ENCODE data around the gene WDR18.

Gene WDR18

GRCh38 chr19:966485-967088 is 17.6 kb upstream of the WDR18 start:
- H3K4me3 ChIP-seq (ENCODE audit: low read depth, low read length): no peak overlapping the region
- no peak for TF ChIP-seq CTCF (IDR thresholded peaks at IDR 0.05; ENCODE audit: low read depth, low read length)
- in situ Hi-C loops (cut with HindIII; ENCODE audit: low sequenced_read_pairs): no loop called here
- DNase-seq (ENCODE audit: low read depth, low spot score): no peak

DNA sequence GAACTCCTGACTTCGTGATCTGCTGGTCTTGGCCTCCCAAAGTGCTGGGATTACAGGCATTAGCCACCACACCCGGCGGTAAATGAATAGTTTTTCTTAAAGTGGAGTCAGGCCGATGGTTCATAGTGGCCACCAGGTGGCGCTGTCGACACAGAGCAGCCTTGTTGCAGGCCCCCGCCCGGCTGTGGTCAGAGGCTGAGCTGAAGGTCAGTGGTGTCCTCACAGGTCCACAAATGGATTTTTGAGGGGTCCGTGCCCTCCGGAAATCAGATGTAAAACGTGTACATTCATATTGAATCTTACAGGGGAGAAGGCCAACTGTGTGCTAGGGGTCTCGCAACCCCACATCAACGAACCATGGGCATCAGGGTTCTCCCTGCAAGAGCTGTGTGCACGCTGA is 13.4 kb upstream of the WDR18 start:
- in situ Hi-C loops (cut with HindIII; ENCODE audit: low sequenced_read_pairs): no loop called here
- no peak for DNase-seq (ENCODE audit: low read depth, low spot score)
- peak; percentile 60 for TF ChIP-seq CTCF (IDR thresholded peaks at IDR 0.05; ENCODE audit: low read depth, low read length)

GRCh38 chr19:971795-972194 is 12.3 kb upstream of the WDR18 start:
- DNase-seq (ENCODE audit: low read depth, low spot score): no peak

More for the DNA sequence above, 13.4 kb upstream of the WDR18 start:
- no peak overlapping the region for H3K4me3 ChIP-seq (ENCODE audit: low read depth, low read length)

GRCh38 chr19:972281-972680 is 11.9 kb upstream of the WDR18 start:
- TF ChIP-seq CTCF (IDR thresholded peaks at IDR 0.05; ENCODE audit: low read depth, low read length): no peak
- in situ Hi-C loops (cut with HindIII; ENCODE audit: low sequenced_read_pairs): no loop called here
- DNase-seq (ENCODE audit: low read depth, low spot score): no peak
- H3K4me3 ChIP-seq (ENCODE audit: low read depth, low read length): no peak overlapping the region

More at GRCh38 chr19:971795-972194, 12.3 kb upstream of the WDR18 start:
- in situ Hi-C loops (cut with HindIII; ENCODE audit: low sequenced_read_pairs): no loop called here
- TF ChIP-seq CTCF (IDR thresholded peaks at IDR 0.05; ENCODE audit: low read depth, low read length): no peak
- no peak overlapping the region for H3K4me3 ChIP-seq (ENCODE audit: low read depth, low read length)

DNA sequence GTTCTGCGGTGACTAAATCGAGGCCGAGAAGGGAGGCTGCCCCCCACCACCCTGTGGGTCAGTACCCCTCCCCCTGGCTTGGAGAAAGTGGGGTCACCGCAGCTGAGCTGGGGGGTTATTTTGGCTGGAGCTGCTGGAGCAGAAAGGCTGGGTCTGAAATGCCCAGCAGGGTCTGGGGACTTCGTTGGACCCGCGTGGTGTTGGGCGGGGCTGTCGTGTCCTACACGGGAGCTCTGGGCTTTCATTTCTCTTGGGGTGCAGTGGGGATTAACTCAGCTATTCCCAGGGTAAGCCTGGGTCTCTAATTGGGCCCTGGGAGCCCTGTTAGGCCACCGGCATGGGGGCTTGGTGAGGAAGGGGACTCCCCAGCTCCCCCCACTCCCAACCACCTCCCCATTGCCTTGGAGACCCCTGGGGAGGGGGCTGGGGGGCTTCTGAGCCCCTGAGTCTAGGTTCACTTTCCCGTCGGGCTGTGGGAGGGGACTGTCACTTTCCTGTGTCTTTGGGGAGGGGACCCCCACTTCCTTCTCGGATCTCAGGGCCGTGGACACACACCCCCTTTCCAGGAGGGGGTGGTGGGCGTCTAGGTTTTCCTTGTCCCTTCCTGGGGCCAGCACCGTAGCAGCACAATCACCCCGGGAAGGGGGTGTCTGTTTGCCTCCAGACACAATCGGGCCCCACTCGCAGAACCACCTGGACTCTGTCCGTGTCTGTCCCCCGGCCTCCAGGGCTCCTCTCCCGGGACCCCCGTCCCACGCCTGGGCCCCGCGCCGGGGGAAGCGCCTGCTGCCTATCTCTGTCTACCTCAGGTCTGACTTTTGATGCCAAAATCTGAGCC is 10.2 kb upstream of the WDR18 start:
- no peak for TF ChIP-seq CTCF (IDR thresholded peaks at IDR 0.05; ENCODE audit: low read depth, low read length)
- DNase-seq (ENCODE audit: low read depth, low spot score): no peak
- in situ Hi-C loops (cut with HindIII; ENCODE audit: low sequenced_read_pairs): no loop called here
- no peak overlapping the region for H3K4me3 ChIP-seq (ENCODE audit: low read depth, low read length)

GRCh38 chr19:974564-975257 is 9.4 kb upstream of the WDR18 start:
- no peak for TF ChIP-seq CTCF (IDR thresholded peaks at IDR 0.05; ENCODE audit: low read depth, low read length)
- no peak overlapping the region for H3K4me3 ChIP-seq (ENCODE audit: low read depth, low read length)
- in situ Hi-C loops (cut with HindIII; ENCODE audit: low sequenced_read_pairs): no loop called here
- no peak for DNase-seq (ENCODE audit: low read depth, low spot score)

All from astrocyte of the spinal cord (primary cell).